NK-92 (cell line): ENCODE measurements around the gene CBLL2.
"Not testable (repeated sequence)": the region's sequence is repeated elsewhere in the genome, so short reads cannot be mapped to it uniquely, and the experiment has no call there.

Experiments
- DNase-seq: peaks from one replicate; lab custom pipeline; 2025; ENCODE audit not compliant: unreplicated experiment; lab: John Stamatoyannopoulos, UW

The CBLL2 gene

GRCh38 chrX:22272613-22273012, at the start of gene CBLL2:
TSS of gene CBLL2 (plus strand) at chrX:22272913. CDS start at chrX:22272992, 79 bp downstream.
- DNase-seq: no peak

- no peak for DNase-seq
Observed at GRCh38 chrX:22234380-22234779, 38.3 kb upstream of the CBLL2 start.

- no peak for DNase-seq
Observed at GRCh38 chrX:22237479-22237878, 35.2 kb upstream of the CBLL2 start.

GRCh38 chrX:22246620-22247019, 26.1 kb upstream of the CBLL2 start:
- no peak for DNase-seq

- no peak for DNase-seq
Observed at GRCh38 chrX:22247169-22247568, 25.5 kb upstream of the CBLL2 start.

GRCh38 chrX:22248401-22248800, 24.3 kb upstream of the CBLL2 start:
- DNase-seq: no peak

- no peak for DNase-seq
Observed at GRCh38 chrX:22249371-22249770, 23.3 kb upstream of the CBLL2 start.

- DNase-seq: no peak
Observed at GRCh38 chrX:22268706-22269105, 4.0 kb upstream of the CBLL2 start.

- no peak for DNase-seq
Observed at GRCh38 chrX:22273714-22274317, 1.1 kb downstream of the CBLL2 start.

- DNase-seq: no peak
Observed at GRCh38 chrX:22276781-22277180, 4.1 kb downstream of the CBLL2 start.

GRCh38 chrX:22278375-22278774, 5.7 kb downstream of the CBLL2 start:
- DNase-seq: no peak

GRCh38 chrX:22289209-22289608, 16.5 kb downstream of the CBLL2 start:
- not testable (repeated sequence) for DNase-seq

GRCh38 chrX:22296871-22297270, 24.2 kb downstream of the CBLL2 start:
- DNase-seq: no peak

- no peak for DNase-seq
Observed at GRCh38 chrX:22300130-22300529, 27.4 kb downstream of the CBLL2 start.

- DNase-seq: no peak
Observed at GRCh38 chrX:22310779-22311178, 38.1 kb downstream of the CBLL2 start.

- DNase-seq: no peak
Observed at GRCh38 chrX:22313766-22314165, 41.1 kb downstream of the CBLL2 start.

GRCh38 chrX:22314211-22314610, 41.5 kb downstream of the CBLL2 start:
- no peak for DNase-seq

- DNase-seq: no peak
Observed at GRCh38 chrX:22314692-22315091, 42.0 kb downstream of the CBLL2 start.

GRCh38 chrX:22315151-22315550, 42.4 kb downstream of the CBLL2 start:
- DNase-seq: no peak

- no peak for DNase-seq
Observed at GRCh38 chrX:22320236-22320873, 47.6 kb downstream of the CBLL2 start.

- DNase-seq: no peak
Observed at GRCh38 chrX:22323541-22323940, 50.8 kb downstream of the CBLL2 start.
